Endothelial cell of hepatic sinusoid (primary cell): ENCODE measurements around the gene CRLF1.

Experiments
- in situ Hi-C: cut with HindIII; loops from 2 replicates; pipeline ENCODE4 v1.10.0; 2017; ENCODE audit warnings: low sequenced_read_pairs

Gene CRLF1

DNA sequence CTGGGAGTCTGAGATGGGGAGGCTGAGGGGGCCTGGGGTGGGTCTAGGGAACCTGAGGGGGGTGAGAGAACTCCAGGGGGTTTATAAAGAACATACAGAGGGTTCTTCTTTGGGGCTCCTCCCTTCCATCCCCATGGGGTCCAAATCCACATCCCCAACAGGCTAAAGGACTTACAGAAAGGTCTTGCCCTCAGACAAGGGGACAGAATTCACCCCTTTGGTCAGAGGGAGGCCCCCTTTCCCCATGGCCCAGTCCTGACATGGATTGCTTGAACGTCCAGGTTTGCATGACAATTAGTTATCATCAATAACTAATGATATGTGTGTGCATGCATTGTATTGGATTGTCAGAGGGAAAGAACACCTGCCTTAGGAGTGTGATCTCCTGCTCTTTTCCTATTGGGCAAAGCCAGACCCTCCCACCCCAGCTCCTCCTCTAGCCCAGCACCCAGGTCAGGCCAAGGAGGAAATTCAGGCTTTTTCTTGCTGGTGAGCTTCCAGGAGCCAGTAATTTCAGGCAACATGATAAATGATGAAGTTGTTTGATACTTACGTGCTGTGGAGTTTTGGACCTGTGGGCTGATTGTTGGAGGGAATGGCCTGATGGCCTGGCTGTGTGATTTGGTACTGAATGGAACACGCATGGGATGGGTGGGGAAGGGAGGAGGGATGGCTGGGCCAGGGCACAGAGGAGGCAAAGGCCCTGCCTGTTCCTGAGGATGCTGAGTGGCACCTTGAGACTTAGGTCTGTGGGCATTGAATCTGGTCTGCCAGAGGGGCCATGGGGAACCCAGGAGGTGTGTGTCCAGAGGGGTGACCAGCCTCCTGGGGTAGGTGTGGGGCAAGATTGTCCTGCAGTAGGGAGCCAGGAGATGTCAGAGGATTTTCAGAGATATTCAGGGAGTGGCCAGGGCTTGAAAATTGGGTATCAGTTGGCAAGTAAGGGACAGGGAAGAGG, 31.4 kb upstream of the CRLF1 start:
- in situ Hi-C loops: no loop called here

GRCh38 chr19:18636969-18637629, 30.5 kb upstream of the CRLF1 start, which contains the start of gene KLHL26:
TSS of gene KLHL26 (plus strand) at chr19:18637028. CDS start at chr19:18637055, 27 bp downstream.
- in situ Hi-C loops: no loop called here

- in situ Hi-C loops: no loop called here
These were observed 29.8 kb upstream of the CRLF1 start for GRCh38 chr19:18636183-18636968.

DNA sequence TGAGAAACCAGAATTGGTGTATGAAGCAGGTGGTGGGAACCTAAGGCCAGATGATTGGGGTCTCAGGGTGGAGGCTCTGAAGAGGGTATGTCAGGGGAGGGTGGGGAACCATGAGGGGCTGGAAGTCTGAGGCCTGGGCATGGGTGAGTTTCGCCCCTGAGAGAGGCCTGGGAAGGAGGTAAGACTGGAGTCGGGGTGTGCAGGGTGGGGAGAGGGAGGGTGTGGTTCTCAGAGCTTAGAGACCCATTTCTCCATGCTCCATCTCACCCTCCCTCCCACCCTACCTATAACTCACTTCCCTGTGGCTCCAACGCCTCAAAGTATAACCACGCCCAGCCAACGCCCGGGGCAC, 29.2 kb upstream of the CRLF1 start:
- in situ Hi-C loops: no loop called here

- in situ Hi-C loops: no loop called here
These were observed 28.2 kb upstream of the CRLF1 start for GRCh38 chr19:18634612-18635297.

DNA sequence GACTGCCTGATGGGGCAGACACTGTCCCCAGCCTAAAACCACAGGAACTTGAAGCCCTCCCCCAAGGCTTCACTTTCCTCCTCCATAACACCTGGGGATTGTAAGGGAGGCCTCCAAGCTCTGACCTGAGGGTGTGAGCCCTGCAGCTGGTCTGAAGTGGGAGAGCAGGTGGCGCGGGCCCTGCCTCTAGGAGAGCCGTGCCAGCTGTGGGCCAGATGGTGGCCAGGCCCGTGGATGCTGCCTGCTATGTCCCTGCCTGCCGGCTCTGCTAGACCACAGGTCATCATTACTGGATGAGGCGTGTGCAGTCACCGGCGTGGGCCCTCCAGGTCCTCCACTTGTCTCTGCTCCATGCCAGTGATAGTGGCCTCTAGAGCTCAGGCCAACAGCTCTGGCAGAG, 26.7 kb upstream of the CRLF1 start:
- in situ Hi-C loops: no loop called here

GRCh38 chr19:18629166-18630088, 22.8 kb upstream of the CRLF1 start:
- in situ Hi-C loops: no loop called here

DNA sequence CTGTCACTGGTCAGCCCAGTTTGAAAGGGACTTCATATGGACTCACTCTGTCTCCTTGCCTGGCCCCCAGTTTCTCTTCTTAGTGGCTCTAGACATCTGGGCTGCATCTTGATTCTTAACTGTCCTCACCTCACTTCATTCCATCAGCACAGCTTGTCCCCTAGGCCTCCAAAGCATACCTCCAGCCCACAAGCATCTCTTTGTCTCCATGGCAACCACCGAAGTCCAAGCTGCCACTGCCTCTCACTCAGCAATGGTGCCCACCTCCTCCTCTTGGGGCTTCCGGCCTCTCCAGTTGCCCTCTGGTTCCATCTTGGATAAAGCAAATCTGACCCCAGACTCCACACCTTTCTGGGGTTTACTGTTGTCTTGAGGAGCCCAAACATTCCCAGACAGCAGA, 20.3 kb upstream of the CRLF1 start:
- in situ Hi-C loops: no loop called here

- in situ Hi-C loops: no loop called here
These were observed 14.3 kb upstream of the CRLF1 start for GRCh38 chr19:18620902-18621301.

GRCh38 chr19:18620311-18620710, 13.7 kb upstream of the CRLF1 start:
- in situ Hi-C loops: no loop called here

DNA sequence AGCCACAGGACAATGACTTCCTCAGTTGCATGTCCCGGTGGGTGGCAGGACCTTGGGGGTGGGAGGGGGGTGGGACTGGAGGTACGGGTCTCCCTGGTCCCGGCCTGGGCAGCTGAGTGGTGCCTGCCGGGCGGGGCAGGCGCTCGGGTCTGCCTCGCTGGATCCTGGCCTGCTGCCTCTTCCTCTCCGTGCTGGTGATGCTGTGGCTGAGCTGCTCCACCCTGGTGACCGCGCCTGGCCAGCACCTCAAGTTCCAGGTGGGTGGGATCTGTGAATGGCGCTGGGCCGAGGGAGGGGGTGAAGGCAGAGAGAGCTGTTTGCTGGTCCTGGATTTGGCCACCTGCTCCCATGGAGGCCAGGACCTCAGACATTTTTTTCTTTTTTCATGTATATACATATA, 11.6 kb upstream of the CRLF1 start:
- in situ Hi-C loops: no loop called here

DNA sequence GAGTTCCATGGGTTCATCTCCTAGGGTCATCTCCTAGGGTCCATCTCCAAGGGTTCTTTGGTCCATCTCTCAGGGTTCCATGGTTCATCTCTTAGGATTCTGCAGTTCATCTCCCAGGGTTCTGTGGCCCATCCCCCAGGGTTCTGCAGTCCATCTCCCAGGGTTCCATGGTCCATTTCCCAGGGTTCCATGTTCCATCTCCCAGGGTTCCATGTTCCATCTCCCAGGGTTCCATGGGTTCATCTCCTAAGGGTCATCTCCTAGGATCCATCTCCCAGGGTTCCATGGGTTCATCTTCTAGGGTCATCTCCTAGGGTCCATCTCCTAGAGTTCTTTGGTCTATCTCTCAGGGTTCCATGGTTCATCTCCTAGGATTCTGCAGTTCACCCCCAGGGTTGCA, 11.0 kb upstream of the CRLF1 start:
- in situ Hi-C loops: no loop called here

DNA sequence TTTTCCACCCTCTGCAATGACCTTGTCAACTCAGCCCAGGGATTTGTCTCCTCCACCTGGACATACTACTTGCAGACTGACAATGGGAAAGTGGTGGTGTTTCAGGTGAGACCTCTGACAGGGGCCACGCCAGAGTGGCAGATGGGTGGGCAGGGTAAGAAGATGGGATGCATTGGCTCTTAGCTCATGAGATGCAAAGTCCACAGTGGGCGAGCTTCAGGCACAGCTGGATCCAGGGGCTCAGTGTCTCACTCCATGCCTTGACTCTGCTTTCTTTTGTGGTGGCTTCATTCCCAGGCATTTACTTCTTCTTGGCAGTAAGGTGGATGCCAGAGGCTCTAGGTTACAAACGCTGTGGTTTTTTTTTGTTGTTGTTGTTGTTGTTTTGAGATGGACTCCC, 9.4 kb upstream of the CRLF1 start:
- in situ Hi-C loops: no loop called here

GRCh38 chr19:18613589-18614234, 7.1 kb upstream of the CRLF1 start:
- in situ Hi-C loops: no loop called here

GRCh38 chr19:18612772-18613588, 6.4 kb upstream of the CRLF1 start, which contains the start of gene TMEM59L:
TSS of gene TMEM59L (plus strand) at chr19:18612870. CDS start at chr19:18612959, 89 bp downstream.
- in situ Hi-C loops: no loop called here

DNA sequence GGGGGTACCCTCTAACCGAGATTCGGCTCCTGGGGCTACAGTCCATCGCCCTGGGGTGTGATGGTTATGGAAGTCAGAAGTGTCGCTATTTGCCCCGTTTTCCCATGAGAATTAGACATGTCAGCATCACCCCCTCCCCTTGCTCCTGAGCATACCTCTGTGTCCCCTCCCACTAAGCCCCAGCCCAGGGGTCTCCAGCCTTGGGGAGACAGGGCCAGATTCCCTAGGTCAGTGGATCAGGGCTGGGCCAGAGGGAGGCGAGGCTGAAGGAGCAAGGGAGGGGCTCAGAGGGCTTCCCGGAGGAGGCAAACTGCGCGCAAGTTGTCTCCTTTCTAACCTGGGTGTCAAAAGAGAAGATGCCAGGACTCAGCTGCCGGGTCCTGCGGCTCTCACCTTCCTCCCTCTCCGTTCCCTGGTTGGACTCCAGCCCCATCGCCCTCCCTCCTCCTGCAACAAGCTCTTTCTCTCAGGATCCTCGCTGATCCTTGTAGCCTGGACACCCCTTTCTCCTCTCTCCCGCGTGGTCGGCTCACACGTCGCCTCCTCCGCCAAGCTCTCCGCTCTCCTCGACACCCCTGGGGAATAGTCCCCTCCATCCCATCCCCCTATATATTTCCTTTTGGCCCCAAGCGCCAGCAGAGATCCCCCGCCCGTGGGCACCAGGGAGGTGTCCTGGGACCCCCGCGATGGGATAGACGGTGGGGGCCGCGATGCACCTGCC, 5.6 kb upstream of the CRLF1 start:
- in situ Hi-C loops: no loop called here

DNA sequence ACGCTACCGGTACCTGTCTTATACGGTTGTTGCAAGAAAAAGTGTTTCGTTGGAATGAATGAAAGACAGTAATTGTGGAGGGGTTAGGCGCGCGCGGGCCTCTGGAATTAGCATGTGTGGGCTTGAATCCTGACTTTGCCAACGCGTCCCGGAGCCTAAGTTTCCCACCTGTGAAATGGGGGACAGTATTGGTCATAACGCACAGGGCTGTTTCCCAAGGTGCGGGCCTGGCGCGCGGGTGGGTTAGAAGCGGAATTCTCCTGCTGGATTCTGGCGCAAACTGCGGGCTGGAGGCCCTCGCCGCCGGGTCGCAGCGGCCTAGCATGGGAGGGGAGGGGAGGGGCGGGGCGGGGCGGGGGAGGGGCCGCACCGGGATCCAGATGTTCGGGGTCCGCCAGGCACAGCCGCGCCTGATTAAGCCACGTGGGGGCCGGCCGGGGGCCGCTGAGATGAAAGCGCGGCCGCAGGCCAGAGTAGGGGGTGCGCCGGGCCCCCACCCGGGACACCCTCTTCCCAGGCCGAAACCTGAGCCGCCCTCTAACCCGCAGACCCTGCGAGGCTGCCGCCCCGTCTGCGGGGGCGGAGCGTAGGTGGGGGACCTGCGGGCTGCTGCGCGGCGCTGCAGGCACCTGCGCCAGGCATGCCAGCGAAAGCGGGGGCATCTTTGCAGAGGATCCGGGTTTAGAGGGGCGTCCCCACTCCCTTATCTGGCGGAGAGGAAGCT, 4.9 kb upstream of the CRLF1 start:
- in situ Hi-C loops: no loop called here
